Glutamatergic neuron (in vitro differentiated cells): ENCODE data around the gene GPX3. TPM values are rescaled to one million over a fixed set of nuclear protein-coding genes. Genes with fewer than 3 reads are reported as not detected.

Source experiments
- DNase-seq: peaks from one replicate; pipeline ENCODE4 v3.0.0; 2022
- H3K27ac Mint-ChIP-seq: one replicate; pipeline ENCODE4 v1.8.0; 2020; ENCODE audit warnings: mild to moderate bottlenecking, mixed read lengths, inconsistent platforms; ENCODE audit not compliant: unreplicated experiment
- H3K27me3 Mint-ChIP-seq: one replicate; pipeline ENCODE4 v1.8.0; 2020; ENCODE audit warnings: mild to moderate bottlenecking, moderate library complexity, mixed read lengths, inconsistent platforms; ENCODE audit not compliant: unreplicated experiment
- H3K36me3 Mint-ChIP-seq: one replicate; pipeline ENCODE4 v1.8.0; 2020; ENCODE audit warnings: mild to moderate bottlenecking, mixed read lengths, inconsistent platforms; ENCODE audit not compliant: unreplicated experiment
- H3K4me1 Mint-ChIP-seq: one replicate; pipeline ENCODE4 v1.8.0; 2020; ENCODE audit warnings: mild to moderate bottlenecking, low read depth, mixed read lengths, inconsistent platforms; ENCODE audit not compliant: unreplicated experiment
- H3K4me3 Mint-ChIP-seq: one replicate; pipeline ENCODE4 v1.8.0; 2020; ENCODE audit warnings: mild to moderate bottlenecking, mixed read lengths, inconsistent platforms; ENCODE audit not compliant: unreplicated experiment
- H3K9me3 Mint-ChIP-seq: one replicate; pipeline ENCODE4 v1.8.0; 2020; ENCODE audit warnings: mild to moderate bottlenecking, moderate library complexity, mixed read lengths, inconsistent platforms; ENCODE audit not compliant: unreplicated experiment
- CTCF ChIP-seq: fragments of 200-600 bp; sonication (generic); IDR thresholded peaks from one replicate; pipeline ENCODE4 v1.5.0; 2021; ENCODE audit not compliant: partially characterized antibody, unreplicated experiment
- total RNA-seq: library from RNA; stranded (reverse); fragmentation: NEBNext Ultra II Directional; extraction: Animal tissue kit (Norgen Biotek cat#: 25700); gene quantifications from one replicate; pipeline ENCODE4 v1.2.1, GENCODE V29; 2021; ENCODE audit not compliant: unreplicated experiment

Gene GPX3
- total RNA-seq, 1 donor from 2014 or later: 20.4 TPM

GRCh38 chr5:151005950-151006576 lies 14.3 kb upstream of the GPX3 start:
- no peak for TF ChIP-seq CTCF

GRCh38 chr5:151006704-151007334 lies 13.6 kb upstream of the GPX3 start:
- no peak overlapping the region for H3K4me3 Mint-ChIP-seq
- H3K9me3 Mint-ChIP-seq: peaks cover 2% of the 10 kb centered on the region

More at GRCh38 chr5:151005950-151006576, 14.3 kb upstream of the GPX3 start:
- DNase-seq: no peak
- Mint-ChIP-seq H3K27me3 (no peaks in the 10 kb centered on the region), H3K27ac (no peak overlapping the region), H3K36me3 (no peaks in the 10 kb centered on the region), H3K4me3 (no peak overlapping the region), H3K4me1 (no peaks in the 10 kb centered on the region), H3K9me3 (no peaks in the 10 kb centered on the region)

GRCh38 chr5:151007430-151008209 lies 12.8 kb upstream of the GPX3 start:
- H3K27ac Mint-ChIP-seq: no peak overlapping the region
- no peaks in the 10 kb centered on the region for H3K27me3 Mint-ChIP-seq
- TF ChIP-seq CTCF: no peak
- DNase-seq: no peak
- no peaks in the 10 kb centered on the region for H3K4me1 Mint-ChIP-seq
- peaks cover 3% of the 10 kb centered on the region for H3K9me3 Mint-ChIP-seq
- no peaks in the 10 kb centered on the region for H3K36me3 Mint-ChIP-seq
- no peak overlapping the region for H3K4me3 Mint-ChIP-seq

More at GRCh38 chr5:151006704-151007334, 13.6 kb upstream of the GPX3 start:
- H3K36me3 Mint-ChIP-seq: no peaks in the 10 kb centered on the region
- no peak overlapping the region for H3K27ac Mint-ChIP-seq
- no peak for TF ChIP-seq CTCF
- H3K27me3 Mint-ChIP-seq: no peaks in the 10 kb centered on the region
- H3K4me1 Mint-ChIP-seq: no peaks in the 10 kb centered on the region
- no peak for DNase-seq

GRCh38 chr5:151008210-151008491 lies 12.2 kb upstream of the GPX3 start:
- no peaks in the 10 kb centered on the region for H3K36me3 Mint-ChIP-seq
- no peak for TF ChIP-seq CTCF
- no peaks in the 10 kb centered on the region for H3K4me1 Mint-ChIP-seq
- no peak for DNase-seq
- H3K27ac Mint-ChIP-seq: no peak overlapping the region
- H3K9me3 Mint-ChIP-seq: peaks cover 3% of the 10 kb centered on the region
- H3K4me3 Mint-ChIP-seq: no peak overlapping the region
- no peaks in the 10 kb centered on the region for H3K27me3 Mint-ChIP-seq

GRCh38 chr5:151008906-151009305 lies 11.5 kb upstream of the GPX3 start:
- Mint-ChIP-seq H3K27me3 (no peaks in the 10 kb centered on the region), H3K4me3 (no peak overlapping the region), H3K36me3 (no peaks in the 10 kb centered on the region), H3K9me3 (peaks cover 3% of the 10 kb centered on the region), H3K4me1 (no peaks in the 10 kb centered on the region), H3K27ac (no peak overlapping the region)
- no peak for DNase-seq
- no peak for TF ChIP-seq CTCF
